Measurements from ENCODE around the gene HOXB3. TPM values are rescaled to one million over a fixed set of nuclear protein-coding genes. Genes with fewer than 3 reads are reported as not detected.
A peak's percentile ranks its signal among the peaks of the same experiment; 100 is the strongest.

HOXB3 gene
- total RNA-seq, 4 donors from 2014 or later, result 3.7 to 14.1 (median 9.4) TPM

- Histone ChIP-seq H3K27me3 (peaks cover 0 to 100% of the 10 kb centered on the region in 2 donors), H3K9me3 (no peaks in the 10 kb centered on the region), H3K4me3 (peak within 1 kb of the TSS; percentile 9 to 43 (median 25)), H3K36me3 (no peaks in the 10 kb centered on the region), H3K27ac (peak within 1 kb of the TSS in 1 of 4 donors; percentile 46), H3K4me1 (peaks cover 0 to 46% (median 13%) of the 10 kb centered on the region in 4 donors)
- TF ChIP-seq CTCF (IDR thresholded peaks at IDR 0.05) (no peak), EP300 (IDR thresholded peaks at IDR 0.05) (no peak), POLR2A (IDR thresholded peaks at IDR 0.05) (no peak)
- WGBS, 2 donors, result 8 to 9% methylated on average over 28 to 49 of the region's 50 CpGs
- DNase-seq (ENCODE audit: low spot score in 2 of 2), result no peak
Observed at GRCh38 chr17:48593126-48593829, 3.2 kb upstream of the HOXB3 start, which contains the start of gene HOXB5. TSS of gene HOXB5 (minus strand) at chr17:48593779. CDS start at chr17:48593682, 97 bp downstream.

- peaks cover 0 to 100% of the 10 kb centered on the region in 2 donors for H3K27me3 ChIP-seq
- H3K4me3 ChIP-seq, result peak overlapping the region in 2 of 4 donors; percentile 8 to 39
- no peak overlapping the region for H3K27ac ChIP-seq
- TF ChIP-seq EP300 (IDR thresholded peaks at IDR 0.05), result no peak
- no peak for TF ChIP-seq CTCF (IDR thresholded peaks at IDR 0.05)
- no peak for TF ChIP-seq POLR2A (IDR thresholded peaks at IDR 0.05)
- no peaks in the 10 kb centered on the region for H3K9me3 ChIP-seq
- WGBS, 2 donors, result 36 to 39% methylated on average over 14 of the region's 14 CpGs
- no peak for DNase-seq (ENCODE audit: low spot score in 2 of 2)
- H3K4me1 ChIP-seq, result peaks cover 0 to 41% (median 9%) of the 10 kb centered on the region in 4 donors
- no peaks in the 10 kb centered on the region for H3K36me3 ChIP-seq
Observed at GRCh38 chr17:48592577-48592976, 2.5 kb upstream of the HOXB3 start.

GRCh38 chr17:48592057-48592514 lies 2.0 kb upstream of the HOXB3 start:
- Histone ChIP-seq H3K36me3 (no peaks in the 10 kb centered on the region), H3K27me3 (peaks cover 0 to 100% of the 10 kb centered on the region in 2 donors), H3K27ac (no peak overlapping the region), H3K4me1 (peaks cover 0 to 41% (median 8%) of the 10 kb centered on the region in 4 donors), H3K4me3 (peak overlapping the region in 2 of 4 donors; percentile 8 to 13), H3K9me3 (no peaks in the 10 kb centered on the region)
- no peak for TF ChIP-seq CTCF (IDR thresholded peaks at IDR 0.05)
- TF ChIP-seq EP300 (IDR thresholded peaks at IDR 0.05), result no peak
- TF ChIP-seq POLR2A (IDR thresholded peaks at IDR 0.05), result no peak
- 61 to 72% methylated on average over 17 to 33 of the region's 33 CpGs for WGBS, 2 donors
- DNase-seq (ENCODE audit: low spot score in 2 of 2), result no peak

- Histone ChIP-seq H3K27me3 (peaks cover 0 to 100% of the 10 kb centered on the region in 2 donors), H3K4me3 (no peak overlapping the region), H3K9me3 (no peaks in the 10 kb centered on the region), H3K4me1 (peaks cover 0 to 42% (median 10%) of the 10 kb centered on the region in 4 donors), H3K36me3 (no peaks in the 10 kb centered on the region), H3K27ac (no peak overlapping the region)
- WGBS, 2 donors, result 86 to 90% methylated on average over 10 of the region's 10 CpGs
- no peak for DNase-seq (ENCODE audit: low spot score in 2 of 2)
- TF ChIP-seq EP300 (IDR thresholded peaks at IDR 0.05), result no peak
- no peak for TF ChIP-seq POLR2A (IDR thresholded peaks at IDR 0.05)
- no peak for TF ChIP-seq CTCF (IDR thresholded peaks at IDR 0.05)
Observed at GRCh38 chr17:48591255-48592056, 1.4 kb upstream of the HOXB3 start.
